ENCODE measurements around the gene KLHL8. TPM values are rescaled to one million over a fixed set of nuclear protein-coding genes. Genes with fewer than 3 reads are reported as not detected.

KLHL8 gene
- total RNA-seq, 1 experiment from 2014 or later, result 7.5 TPM

DNA sequence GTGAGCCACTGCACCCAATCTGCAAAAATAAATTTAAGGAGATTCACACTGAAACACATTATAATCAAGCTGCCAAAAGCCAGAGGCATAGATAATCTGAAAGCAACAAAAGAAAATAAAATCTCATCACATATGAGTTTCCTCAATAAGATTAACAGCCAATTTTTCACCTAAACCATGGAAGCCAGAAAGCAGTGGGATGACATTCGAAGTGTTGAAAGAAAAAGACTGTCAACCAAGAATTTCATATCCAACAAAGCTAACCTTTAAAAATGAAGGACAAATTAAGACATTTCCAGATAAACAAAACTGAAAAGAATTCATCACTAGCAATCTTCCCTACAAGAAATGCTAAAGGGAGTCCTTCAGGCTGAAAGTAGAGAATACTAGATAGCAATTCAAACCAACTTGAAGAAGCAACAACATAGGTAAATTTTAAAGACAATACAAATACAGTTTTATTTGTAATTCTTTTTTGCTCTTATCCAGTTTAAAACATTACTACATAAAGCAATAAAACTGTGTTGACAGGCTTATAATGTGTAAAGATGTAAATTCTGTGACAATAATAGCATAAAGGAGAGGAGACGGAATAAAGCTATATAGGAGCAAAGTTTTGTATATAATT lies 23.1 kb upstream of the KLHL8 start:
- H3K23me2 ChIP-seq (ENCODE audit: insufficient read length, low read depth, low read length, poor library complexity, severe bottlenecking), result no peaks in the 10 kb centered on the region
- WGBS (ENCODE audit: extremely low coverage, insufficient read length, low lambda C conversion rate), result no CpG with 5 or more reads among the region's 2 CpGs
- H3K56ac ChIP-seq (ENCODE audit: insufficient read length, low read depth, low read length), result no peak overlapping the region
- no peak overlapping the region for H3K14ac ChIP-seq (ENCODE audit: insufficient read depth, low read length)
- no peak overlapping the region for H2BK5ac ChIP-seq (ENCODE audit: insufficient read length, low read length)
- Mint-ChIP-seq H3K9me3 (peaks cover 34 to 41% of the 10 kb centered on the region in 2 experiments), H3K27ac (no peak overlapping the region), H3K4me1 (no peaks in the 10 kb centered on the region), H3K36me3 (ENCODE audit: insufficient read depth in 1 of 3, low read depth in 3 of 3) (peaks cover 13 to 28% (median 16%) of the 10 kb centered on the region in 3 experiments), H3K27me3 (ENCODE audit: low read depth) (no peaks in the 10 kb centered on the region; the same call in 1 of the 2 replicates), H3K4me3 (no peak overlapping the region)
- no peak overlapping the region for H2BK120ac ChIP-seq (ENCODE audit: low read depth, low read length, poor library complexity, severe bottlenecking)
- H4K20me1 ChIP-seq (ENCODE audit: control insufficient read depth, insufficient read depth, insufficient read length), result no peaks in the 10 kb centered on the region
- TF ChIP-seq, protein P1, sequence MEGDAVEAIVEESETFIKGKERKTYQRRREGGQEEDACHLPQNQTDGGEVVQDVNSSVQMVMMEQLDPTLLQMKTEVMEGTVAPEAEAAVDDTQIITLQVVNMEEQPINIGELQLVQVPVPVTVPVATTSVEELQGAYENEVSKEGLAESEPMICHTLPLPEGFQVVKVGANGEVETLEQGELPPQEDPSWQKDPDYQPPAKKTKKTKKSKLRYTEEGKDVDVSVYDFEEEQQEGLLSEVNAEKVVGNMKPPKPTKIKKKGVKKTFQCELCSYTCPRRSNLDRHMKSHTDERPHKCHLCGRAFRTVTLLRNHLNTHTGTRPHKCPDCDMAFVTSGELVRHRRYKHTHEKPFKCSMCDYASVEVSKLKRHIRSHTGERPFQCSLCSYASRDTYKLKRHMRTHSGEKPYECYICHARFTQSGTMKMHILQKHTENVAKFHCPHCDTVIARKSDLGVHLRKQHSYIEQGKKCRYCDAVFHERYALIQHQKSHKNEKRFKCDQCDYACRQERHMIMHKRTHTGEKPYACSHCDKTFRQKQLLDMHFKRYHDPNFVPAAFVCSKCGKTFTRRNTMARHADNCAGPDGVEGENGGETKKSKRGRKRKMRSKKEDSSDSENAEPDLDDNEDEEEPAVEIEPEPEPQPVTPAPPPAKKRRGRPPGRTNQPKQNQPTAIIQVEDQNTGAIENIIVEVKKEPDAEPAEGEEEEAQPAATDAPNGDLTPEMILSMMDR (conservative IDR thresholded peaks at IDR 0.05), result no peak
- no peaks in the 10 kb centered on the region for H3K4me1 ChIP-seq (ENCODE audit: insufficient read depth, low read length)
- no peak overlapping the region for H3K23ac ChIP-seq (ENCODE audit: insufficient read length, low read depth, low read length)
- no peak overlapping the region for H3K4me2 ChIP-seq (ENCODE audit: insufficient read depth, insufficient read length, low read length)
- H3K9me3 ChIP-seq (ENCODE audit: control insufficient read depth, low read depth, low read length), result no peaks in the 10 kb centered on the region
- H2BK20ac ChIP-seq (ENCODE audit: low read depth, low read length, poor library complexity, severe bottlenecking), result no peak overlapping the region
- no peak overlapping the region for H2AFZ ChIP-seq (ENCODE audit: low read length)
- H3K79me2 ChIP-seq (ENCODE audit: insufficient read depth, low read length), result no peaks in the 10 kb centered on the region
- H3K9ac ChIP-seq (ENCODE audit: extremely low read depth, insufficient read length, low read length), result no peak overlapping the region
- H3K18ac ChIP-seq (ENCODE audit: insufficient read length, low read depth, low read length), result no peak overlapping the region
- no peak overlapping the region for H3T11ph ChIP-seq (ENCODE audit: low read length)
- H3K79me1 ChIP-seq (ENCODE audit: insufficient read depth, low read depth, low read length, poor library complexity, severe bottlenecking), result no peaks in the 10 kb centered on the region
- H2AK5ac ChIP-seq (ENCODE audit: insufficient read length, low read length), result no peak overlapping the region
- H4K91ac ChIP-seq (ENCODE audit: insufficient read length, low read depth, low read length), result no peak overlapping the region
- no peak overlapping the region for H2BK12ac ChIP-seq (ENCODE audit: insufficient read length, low read depth, low read length)
- H4K8ac ChIP-seq (replicated peaks; ENCODE audit: insufficient read length, low read depth, low read length), result no peak overlapping the region
- H2BK15ac ChIP-seq (ENCODE audit: low read depth, low read length), result no peak overlapping the region
- H3K27me3 ChIP-seq (ENCODE audit: insufficient read depth, low read length), result no peaks in the 10 kb centered on the region
- H3K27ac ChIP-seq (ENCODE audit: insufficient read length, low read depth, low read length), result no peak overlapping the region
- no peak overlapping the region for H3K4ac ChIP-seq (ENCODE audit: low read depth, low read length)
- no peak for DNase-seq
- no peak overlapping the region for H4K5ac ChIP-seq (ENCODE audit: insufficient read length, low read depth, low read length)
